HG02970 (cell line): ENCODE measurements around the gene SERPINA12.
"Not testable (repeated sequence)": the region's sequence is repeated elsewhere in the genome, so short reads cannot be mapped to it uniquely, and the experiment has no call there.

Experiments
- ATAC-seq: cut with Tn5 transposase; IDR thresholded peaks from one replicate; pipeline ENCODE4 v1.9.1; 2021; ENCODE audit warnings: mild to moderate bottlenecking, moderate library complexity, moderate number of reproducible peaks; ENCODE audit not compliant: unreplicated experiment, low FRiP score

The SERPINA12 gene

DNA sequence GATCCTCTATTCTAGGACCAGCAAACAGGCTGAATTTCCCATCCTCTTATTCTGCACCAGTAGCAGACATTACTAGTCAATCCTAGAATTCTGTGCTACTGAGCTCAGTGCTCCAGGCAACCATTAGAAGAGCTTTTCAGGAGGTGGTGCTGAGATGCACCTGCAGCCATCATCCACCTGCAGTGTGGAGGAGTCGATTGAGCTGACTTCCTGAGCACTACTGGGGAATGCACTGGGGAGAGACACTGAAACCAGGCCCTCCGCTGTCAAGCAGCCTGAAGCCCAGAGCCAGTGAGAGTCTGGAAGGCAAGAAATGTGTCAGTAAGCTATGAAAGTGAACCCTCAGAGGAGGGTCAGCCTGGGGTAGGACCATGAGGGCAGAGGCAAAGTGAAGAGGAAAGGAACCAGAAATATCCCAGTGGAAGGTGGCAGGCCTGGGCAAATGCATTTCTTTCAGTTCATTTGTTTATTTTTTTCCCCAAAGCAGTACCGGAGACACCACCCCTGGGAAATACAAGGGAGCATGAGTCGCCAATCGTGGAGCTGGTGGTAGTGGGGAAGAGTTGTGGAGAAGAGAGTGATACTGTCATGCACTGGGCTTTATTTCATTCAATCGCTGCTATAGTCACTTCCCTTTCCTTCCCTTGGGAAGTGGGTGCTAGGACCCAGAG lies 28.9 kb upstream of the SERPINA12 start:
- no peak for ATAC-seq

DNA sequence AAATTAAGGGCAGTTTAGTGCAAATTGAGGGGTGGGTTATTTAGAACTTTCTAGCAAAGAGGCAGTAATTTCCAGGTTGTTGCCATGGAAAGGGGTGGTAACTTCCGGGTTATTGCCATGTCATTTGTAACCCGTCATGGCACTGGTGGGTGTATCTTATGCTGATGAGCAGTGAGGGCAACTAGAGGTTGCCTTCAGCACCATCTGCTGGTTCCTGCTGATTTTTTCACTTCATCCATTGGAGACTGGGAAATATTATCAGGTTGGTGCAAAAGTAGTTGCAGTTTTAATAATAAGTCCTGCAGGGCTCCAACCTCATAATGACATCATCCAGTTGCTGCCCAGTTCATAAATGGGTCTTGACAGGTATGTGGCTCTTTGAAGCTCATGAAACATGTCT lies 27.6 kb upstream of the SERPINA12 start:
- no peak for ATAC-seq

- ATAC-seq: no peak
Measured at GRCh38 chr14:94535506-94535905, 26.2 kb upstream of the SERPINA12 start.

- ATAC-seq: no peak
Measured at GRCh38 chr14:94532447-94532846, 23.2 kb upstream of the SERPINA12 start.

- no peak for ATAC-seq
Measured at GRCh38 chr14:94531187-94531586, 21.9 kb upstream of the SERPINA12 start.

DNA sequence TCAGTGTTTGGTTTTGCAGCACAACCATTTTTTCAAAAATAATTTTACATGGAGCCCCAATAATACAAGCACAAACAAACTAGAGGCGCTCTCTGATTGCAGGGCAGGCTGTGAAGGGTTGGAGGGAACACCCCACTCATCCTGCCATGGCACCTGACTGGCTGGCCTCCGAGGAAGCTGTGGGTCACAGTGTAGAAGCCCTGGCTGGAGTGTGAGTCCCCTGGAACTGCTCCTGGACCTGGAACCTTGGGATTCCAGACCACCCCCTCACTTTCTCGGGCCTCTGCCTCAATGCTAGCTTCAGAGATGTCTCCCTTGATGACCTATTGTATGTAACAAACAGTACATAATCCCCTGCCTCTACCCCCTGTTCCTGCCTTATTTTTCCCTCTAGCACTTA lies 14.8 kb upstream of the SERPINA12 start:
- no peak for ATAC-seq

DNA sequence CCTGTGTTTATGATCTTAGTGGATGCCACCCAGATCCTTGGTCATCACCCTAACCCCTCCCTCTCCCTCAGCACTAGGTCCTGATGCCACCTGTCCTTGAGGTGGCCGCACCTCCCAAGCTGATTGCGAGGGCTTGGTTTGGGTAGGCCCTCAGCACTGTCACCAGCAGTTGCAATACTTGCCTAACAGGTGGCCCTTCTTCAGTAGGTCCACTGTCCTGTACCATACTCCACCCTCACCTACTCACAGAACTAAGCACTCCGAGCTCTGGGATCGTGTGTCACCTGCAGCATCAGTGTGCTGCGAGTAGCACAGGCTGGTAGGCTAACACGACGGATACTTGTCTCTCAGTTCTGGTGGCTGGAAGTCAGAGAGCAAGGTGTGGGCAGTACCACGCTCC lies 14.0 kb upstream of the SERPINA12 start:
- no peak for ATAC-seq

DNA sequence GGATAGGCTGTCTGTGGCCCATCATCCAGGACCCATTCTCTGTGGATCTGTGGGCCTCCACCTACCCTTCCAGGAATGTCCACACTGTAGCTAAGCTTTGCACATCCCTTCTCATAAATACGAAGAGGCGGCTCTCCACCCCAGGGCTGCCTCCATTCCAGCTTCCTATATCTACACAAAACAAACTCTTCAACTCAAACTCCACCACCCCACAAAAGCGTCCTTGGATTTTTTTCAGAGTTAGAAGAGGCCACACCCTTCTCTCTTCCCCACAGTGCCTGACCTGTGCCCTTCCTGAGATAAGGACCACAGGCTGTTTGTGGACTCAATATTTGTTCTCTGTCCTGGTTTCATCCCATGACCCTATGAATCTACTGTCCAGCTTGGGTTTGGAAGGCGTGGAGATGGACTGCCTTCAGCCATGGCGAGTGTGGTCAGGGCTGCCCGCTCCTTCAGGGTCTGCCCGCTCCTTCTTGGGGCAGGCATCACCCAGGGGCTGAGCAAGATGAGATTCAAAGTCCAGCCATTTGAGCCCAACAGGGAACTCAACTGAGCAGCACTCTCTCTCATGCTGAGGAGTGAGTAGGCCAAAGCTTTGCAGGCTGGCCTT lies 13.0 kb upstream of the SERPINA12 start:
- ATAC-seq: no peak

DNA sequence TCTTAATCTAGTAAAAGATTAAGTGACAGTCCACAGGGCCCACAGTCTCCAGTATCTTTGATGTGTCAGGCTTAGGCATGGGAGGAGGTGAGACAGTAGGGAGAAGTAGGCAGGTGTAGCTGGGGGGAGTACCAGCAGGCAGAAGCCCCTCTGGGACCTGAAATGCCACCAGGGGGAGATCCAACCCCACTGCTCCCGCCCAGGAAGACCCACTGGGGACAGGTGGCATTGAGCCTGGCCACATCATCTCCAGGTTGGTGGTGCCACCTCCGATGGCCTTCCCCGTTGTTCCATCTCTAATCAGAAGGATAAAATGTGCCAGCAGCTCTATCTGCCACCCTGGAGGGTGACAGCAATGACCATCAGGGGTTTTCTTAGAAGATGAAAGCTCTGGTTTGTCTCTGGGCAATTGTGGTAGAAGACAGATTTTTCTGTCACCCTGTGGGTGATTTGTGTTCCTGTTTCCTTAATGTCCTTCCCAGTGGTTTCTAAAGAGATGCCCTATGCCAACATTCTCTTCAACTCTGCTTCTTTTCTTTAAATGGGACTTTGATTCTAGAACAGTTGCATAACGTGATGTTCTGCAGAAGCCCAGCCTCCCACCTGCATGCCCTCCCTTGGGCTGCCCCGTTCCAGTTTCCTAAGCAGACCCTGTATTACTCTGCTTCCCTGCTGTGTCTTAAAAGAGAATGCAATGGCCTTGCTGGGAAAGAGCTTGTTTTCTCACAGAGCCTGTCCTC lies 12.3 kb upstream of the SERPINA12 start:
- no peak for ATAC-seq

DNA sequence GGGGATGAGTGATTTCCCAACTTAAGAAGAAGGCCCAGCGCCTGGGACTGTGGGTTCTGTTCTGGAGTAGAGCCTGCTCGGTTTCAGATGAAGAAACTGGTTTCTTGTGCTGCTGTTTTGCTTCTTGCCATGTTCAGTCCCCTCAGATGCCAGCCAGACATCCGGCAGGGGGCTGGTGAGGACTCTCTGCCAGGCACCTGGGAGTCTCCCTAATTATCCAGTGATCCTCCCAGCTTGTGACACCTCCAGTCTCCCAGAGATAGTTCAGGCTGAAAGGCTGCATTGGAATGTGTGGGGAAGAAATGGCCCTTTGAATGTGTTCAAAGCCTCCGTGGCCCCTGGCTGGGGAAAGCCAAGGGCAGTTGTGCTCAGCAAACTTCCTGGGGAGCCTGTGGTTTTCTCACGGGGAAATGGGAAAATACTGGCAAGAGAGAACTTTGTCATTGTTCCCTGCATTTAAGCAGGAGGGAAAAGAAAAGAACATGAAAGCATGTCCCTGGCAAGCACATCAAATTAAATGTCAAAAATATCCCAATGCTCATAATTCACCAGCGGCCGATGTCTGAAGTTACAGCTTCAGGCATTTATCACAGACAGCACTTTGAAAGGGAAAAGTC lies 8.5 kb upstream of the SERPINA12 start:
- no peak for ATAC-seq

DNA sequence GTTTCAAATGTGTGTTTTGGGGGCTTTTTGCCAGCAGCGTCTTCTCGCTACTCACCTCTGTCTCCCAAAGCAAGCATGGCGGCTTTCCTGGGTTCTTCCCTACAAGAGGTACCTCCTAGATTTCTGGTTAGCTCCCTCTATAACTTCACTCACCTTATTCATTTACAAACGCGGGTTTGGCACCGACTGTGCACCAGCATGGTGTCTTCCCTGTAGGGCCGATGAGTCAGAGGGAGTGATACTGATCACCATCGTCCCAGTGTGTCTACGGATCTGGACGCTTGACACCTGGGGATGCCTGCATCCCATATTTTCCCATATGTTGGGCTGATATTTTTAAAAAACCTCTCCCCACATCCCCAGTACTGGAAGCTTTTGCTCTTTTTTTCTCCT lies 8.0 kb upstream of the SERPINA12 start:
- no peak for ATAC-seq

GRCh38 chr14:94515856-94516255 lies 6.6 kb upstream of the SERPINA12 start:
- no peak for ATAC-seq

DNA sequence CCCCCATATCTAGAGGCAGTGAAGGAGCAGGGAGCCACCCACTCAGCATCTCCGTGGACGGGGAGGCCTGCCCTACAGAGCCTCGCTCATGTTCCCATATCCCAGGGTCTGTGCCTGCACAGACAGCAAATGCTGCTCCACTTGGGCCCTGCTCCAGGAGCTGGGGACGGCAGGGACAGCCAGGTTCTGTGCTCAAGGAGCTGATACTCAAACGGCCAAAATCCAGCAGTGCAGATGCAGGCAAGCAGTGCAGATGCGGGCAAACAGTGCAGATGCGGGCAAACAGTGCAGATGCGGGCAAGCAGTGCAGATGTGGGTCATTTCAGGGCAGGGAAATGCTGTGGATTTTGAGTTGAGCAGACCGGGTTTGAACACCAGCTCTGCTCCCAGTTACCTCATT lies 6.2 kb upstream of the SERPINA12 start:
- ATAC-seq: no peak

GRCh38 chr14:94514351-94514750 lies 5.1 kb upstream of the SERPINA12 start:
- ATAC-seq: no peak

DNA sequence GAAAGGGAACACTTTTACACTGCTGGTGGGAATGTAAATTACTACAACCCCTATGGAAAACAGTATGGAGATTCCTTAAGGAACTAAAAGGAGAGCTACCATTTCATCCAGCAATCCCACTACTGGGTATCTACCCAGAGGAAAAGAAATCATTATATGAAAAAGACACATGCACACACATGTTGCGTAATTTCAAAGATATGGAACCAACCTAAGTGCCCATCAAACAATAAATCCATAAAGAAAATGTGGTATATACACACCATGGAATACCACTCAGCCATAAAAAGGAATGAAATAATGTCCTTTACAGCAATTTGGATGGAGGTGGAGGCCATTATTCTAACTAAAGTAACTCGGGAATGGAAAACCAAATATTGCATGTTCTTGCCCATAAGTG lies 1.2 kb upstream of the SERPINA12 start:
- not testable (repeated sequence) for ATAC-seq

- ATAC-seq: no peak
Measured at GRCh38 chr14:94505641-94506040, 3.6 kb downstream of the SERPINA12 start.

- ATAC-seq: no peak
Measured at GRCh38 chr14:94505206-94505605, 4.1 kb downstream of the SERPINA12 start.

GRCh38 chr14:94501588-94502516 lies 7.4 kb downstream of the SERPINA12 start:
- ATAC-seq: no peak

GRCh38 chr14:94500264-94500663 lies 9.0 kb downstream of the SERPINA12 start:
- no peak for ATAC-seq

DNA sequence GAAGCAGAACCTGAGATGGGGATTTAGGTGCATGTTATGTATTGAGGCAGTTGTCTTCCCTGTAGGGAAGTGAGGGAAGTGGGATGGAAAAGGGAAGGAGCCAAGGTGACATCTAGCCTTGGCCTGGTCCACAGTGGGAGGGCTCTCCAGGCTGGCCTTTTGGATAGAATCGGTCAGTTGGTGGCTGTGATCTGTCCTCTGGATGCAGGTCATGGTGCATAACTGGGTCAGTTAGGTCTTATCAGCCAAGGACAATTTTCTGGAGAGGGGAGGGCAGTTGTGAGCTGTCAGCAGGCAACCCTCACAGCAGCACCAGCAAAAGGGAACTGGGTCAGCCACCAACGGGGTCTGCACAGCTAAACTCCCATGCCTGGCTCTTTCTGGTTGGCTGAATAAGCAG lies 9.6 kb downstream of the SERPINA12 start:
- no peak for ATAC-seq
